Stimulated activated CD4-positive, alpha-beta T cell treated with anti-CD3 and anti-CD28 coated beads, TNF-alpha, amount 100 ng/mL, for 4 hours (primary cell): ENCODE measurements around the gene CKB.
"Not testable (repeated sequence)": the region's sequence is repeated elsewhere in the genome, so short reads cannot be mapped to it uniquely, and the experiment has no call there.

Experiments
- DNase-seq, 3 experiments: peaks; one replicate each; pipeline ENCODE4 v3.0.0-alpha.2; 2020; ENCODE audit warnings: low read depth in 3 of 3

Gene CKB

DNA sequence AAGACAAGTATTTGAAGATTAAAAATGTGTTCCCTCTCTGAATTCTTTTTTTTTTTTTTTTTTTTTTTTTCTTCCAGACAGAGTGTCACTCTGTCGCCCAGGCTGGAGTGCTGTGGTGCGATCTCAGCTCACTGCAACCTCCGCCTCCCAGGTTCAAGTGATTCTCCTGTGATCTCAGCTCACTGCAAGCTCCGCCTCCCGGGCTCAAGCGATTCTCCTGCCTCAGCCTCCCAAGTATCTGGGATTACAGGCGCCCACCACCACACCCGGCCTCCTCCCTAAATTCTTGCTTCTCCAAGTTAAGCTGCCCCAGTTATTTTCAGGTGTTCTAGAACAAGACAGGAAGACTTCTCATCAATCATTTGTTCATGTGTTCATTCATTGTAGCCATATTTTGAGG is 10.4 kb downstream of the CKB start:
- not testable (repeated sequence) for DNase-seq

DNA sequence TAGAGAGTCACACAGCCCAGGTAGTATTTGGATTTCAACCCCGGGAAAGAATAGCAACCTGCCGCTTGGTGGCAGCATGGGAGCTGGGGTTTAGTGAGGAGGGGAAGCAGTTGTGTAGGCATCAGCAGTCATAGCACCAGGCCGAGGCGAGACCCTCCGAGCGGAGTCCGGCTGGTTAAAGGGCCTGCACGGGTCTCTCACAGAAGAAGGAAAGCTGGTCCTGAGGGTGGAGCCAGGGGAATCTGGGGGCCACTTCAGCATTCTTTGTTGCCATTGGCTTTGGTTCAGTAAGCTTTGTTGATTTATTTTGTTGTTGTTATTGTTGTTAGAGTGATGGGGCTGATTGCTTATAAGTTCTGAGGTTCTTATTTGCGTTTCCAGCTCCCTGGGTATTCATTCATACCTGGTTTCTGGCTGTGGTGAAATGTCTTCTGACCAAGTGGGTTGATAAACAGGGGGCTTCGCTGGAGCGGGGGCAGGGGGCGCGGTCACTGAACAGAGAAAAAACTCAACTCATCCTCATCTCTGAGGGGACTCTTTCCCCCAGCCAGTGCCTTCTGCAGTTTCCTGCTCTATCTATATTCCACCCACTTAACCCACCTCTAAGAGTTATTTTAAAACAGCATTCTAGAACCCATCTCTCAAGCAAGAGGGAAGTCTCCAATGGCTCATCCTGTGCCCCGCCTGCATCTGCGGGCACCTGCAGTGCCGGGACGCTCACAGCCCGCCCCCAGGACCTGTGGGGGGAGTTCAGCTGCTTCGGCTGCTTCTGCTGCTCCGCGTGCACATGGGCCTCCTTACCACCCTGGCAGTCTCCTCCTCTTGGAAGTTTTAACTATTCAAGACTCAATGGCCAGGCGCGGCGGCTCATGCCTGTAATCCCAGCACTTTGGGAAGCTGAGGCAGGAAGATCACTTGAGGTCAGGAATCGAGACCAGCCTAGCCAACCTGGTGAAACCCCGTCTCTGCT is 11.6 kb downstream of the CKB start:
- no peak for DNase-seq

DNA sequence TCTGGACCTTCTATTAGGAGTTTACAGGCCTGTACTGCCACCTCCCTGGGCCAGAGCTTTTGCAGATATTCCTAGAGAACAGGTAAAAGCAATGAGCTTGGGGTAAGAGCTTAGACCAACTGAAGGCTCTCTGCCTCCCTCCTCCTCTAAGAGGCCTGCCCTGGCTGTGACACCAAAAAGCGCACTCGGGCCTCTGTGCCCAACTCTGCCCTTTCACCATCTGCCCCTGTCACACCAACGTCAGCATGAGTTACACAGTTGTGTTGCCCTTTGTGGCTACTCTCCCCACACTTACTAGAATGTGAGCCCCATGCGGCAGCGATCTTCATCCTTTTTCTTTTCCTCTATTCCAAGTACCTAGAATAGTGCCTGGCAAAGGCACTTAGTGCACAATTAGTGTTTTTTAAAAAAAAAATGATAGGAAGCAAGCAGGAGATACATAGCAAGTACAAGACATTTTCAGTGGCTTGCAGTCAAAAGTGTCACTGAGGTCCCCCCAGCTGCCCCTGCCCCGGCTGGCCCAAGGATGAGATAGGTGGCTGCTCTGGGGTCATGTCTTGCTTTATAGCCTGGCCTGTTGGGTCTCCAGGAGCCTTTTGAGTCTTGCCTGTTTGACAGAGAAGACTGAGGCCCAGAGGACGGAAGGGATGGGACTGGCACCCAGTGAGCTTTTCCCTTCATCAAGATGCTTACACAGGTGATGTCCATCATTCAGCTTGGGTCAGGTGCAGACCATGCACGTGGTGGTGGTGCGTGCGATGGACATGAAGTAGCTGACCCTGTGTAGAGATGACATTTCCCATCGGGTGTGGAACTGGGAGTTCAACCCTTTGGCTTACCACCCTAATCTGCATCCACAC is 12.5 kb downstream of the CKB start:
- no peak for DNase-seq

GRCh38 chr14:103508521-103509329 is 13.9 kb downstream of the CKB start:
- DNase-seq = no peak

GRCh38 chr14:103507751-103508150 is 14.9 kb downstream of the CKB start:
- DNase-seq = no peak

- DNase-seq = no peak
Observed at GRCh38 chr14:103504991-103505565, 17.6 kb downstream of the CKB start.

DNA sequence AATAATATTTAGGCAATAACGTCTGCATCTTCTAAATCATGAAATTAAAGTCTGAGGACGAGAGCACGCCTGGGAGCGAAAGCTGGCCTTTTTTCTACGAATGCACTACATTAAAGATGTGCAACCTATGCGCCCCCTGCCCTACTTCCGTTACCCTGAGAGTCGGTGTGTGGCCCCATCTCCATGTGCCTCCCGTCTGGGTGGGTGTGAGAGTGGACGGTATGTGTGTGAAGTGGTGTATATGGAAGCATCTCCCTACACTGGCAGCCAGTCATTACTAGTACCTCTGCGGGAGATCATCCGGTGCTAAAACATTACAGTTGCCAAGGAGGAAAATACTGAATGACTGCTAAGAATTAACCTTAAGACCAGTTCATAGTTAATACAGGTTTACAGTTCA is 19.3 kb downstream of the CKB start:
- no peak for DNase-seq

DNA sequence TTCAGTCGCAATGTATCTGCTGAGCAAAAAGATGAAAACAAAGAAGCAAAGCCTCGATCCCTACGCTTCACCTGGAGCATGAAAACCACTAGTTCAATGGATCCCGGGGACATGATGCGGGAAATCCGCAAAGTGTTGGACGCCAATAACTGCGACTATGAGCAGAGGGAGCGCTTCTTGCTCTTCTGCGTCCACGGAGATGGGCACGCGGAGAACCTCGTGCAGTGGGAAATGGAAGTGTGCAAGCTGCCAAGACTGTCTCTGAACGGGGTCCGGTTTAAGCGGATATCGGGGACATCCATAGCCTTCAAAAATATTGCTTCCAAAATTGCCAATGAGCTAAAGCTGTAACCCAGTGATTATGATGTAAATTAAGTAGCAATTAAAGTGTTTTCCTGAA is 19.8 kb downstream of the CKB start:
- no peak for DNase-seq

GRCh38 chr14:103501921-103502669 is 20.5 kb downstream of the CKB start:
- no peak for DNase-seq

GRCh38 chr14:103501041-103501870 is 21.4 kb downstream of the CKB start:
- DNase-seq = no peak

DNA sequence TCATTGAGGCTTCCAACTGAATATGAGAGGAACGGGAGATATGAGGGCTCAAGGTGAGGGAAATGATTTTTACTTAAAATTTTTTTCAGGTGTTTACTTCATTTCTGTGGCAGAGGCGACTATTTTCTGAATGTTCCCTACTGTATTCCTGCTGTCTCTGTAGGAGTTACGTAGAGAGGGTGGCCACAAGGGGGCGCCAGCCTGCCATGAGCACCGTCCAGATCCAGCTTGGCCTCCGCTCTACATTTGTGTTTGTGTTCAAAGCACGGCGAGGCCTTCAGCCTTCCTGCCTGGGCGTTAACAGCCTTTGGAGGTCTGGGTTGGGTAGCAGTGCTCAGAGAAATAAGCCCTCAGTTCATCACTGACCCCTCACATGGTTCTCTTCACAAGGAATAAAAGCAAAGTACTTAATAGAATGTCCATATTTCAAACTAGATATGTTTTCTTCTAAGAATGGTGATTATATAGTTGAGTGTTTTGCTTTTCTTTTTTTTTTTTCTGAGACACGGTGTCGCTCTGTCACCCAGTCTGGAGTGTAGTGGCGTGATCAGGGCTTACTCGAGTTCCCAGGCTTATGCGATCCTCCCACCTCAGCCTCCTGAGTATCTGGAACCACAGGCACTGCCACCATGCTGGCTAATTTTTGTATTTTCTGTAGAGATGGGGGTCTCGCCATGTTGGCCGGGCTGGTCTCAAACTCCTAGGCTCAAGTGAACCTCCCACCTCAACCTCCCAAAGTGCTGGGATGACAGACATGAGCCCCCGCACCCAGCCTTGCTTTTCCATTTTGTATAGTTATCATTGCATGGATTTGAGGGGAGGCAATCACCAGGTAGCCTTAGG is 22.3 kb downstream of the CKB start:
- peak; percentile 58 to 68 (median 59) for DNase-seq

DNA sequence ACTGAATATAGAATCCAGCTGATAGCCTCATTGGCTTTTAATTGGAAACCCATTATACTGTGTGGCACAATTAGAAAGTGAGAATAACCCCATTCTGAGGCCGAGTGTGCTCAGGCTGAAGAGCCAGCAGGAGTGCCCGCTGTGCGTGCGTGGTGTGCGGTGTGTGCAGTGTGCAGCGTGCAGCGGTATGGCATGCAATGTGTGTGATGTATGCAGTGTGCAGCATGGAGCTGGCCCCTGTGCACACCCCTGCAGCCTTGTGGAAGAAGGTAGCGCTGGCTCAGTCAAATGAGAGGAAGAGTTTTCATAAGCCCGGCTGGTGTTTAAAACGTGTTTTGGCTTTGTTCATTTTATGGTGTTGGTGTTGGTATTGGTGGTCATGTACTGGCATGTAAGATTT is 22.9 kb downstream of the CKB start:
- DNase-seq = no peak

DNA sequence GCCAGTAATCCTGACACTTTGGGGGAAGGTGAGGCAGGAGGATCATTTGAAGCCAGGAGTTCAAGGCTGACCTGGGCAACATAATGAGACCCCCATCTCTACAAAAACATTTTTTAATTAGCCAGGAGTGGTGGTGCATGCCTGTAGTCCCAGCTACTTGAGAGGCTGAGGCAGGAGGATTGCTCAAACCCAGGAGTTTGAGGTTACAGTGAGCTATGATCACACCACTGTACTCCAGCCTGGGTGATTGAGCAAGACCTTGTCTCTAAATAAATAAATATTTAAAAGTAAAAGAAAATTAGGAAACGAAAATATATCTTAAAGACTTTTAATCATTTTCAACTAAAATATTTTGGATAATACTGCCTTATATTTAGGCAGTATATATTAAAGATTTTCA is 25.9 kb downstream of the CKB start:
- no peak for DNase-seq

DNA sequence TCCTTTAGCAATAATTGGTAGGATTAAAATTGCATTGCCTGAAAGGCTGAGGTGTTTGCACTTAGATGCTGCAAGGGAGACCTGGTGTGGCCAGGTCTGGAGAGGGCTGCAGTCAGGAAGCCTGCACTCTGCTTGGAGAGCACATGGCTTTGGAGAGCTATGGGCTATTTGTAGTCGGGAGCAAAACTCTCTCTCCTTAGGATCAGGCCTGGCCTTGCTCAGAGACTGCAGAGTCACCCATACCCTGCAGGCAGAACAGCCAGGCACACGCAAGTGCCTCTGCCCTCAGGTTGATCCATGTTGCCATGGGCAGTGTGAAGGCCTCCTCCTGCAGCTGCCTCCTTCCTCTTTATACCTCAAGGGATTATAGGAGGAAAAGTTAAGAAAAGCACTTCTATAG is 26.8 kb downstream of the CKB start:
- DNase-seq = no peak

GRCh38 chr14:103492156-103492925 is 30.3 kb downstream of the CKB start:
- no peak for DNase-seq

DNA sequence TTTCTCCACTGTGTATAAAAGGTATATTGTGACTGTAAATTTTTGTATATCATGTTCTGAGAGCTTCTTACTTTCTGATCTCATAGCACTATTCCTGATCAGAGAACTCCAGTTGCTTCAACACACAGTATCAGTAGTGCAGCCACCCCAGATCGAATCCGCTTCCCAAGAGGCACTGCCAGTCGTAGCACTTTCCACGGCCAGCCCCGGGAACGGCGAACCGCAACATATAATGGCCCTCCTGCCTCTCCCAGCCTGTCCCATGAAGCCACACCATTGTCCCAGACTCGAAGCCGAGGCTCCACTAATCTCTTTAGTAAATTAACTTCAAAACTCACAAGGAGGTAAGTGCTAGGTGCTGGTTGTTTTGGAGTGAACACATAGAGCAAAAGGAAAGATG is 30.9 kb downstream of the CKB start:
- DNase-seq = no peak

GRCh38 chr14:103489621-103490020 is 33.0 kb downstream of the CKB start:
- DNase-seq = no peak

- DNase-seq = no peak
Observed at GRCh38 chr14:103488960-103489359, 33.7 kb downstream of the CKB start.
